ENCODE measurements around the gene ADCY2. TPM values are rescaled to one million over a fixed set of nuclear protein-coding genes. Genes with fewer than 3 reads are reported as not detected.

Gene ADCY2
- total and polyA plus RNA-seq, 9 of the 15 experiments (the other 6 are each of a cell fraction or from before 2014, with no cell fraction given) = 0.01 to 0.15 (median 0.03) TPM; not detected in 5

DNA sequence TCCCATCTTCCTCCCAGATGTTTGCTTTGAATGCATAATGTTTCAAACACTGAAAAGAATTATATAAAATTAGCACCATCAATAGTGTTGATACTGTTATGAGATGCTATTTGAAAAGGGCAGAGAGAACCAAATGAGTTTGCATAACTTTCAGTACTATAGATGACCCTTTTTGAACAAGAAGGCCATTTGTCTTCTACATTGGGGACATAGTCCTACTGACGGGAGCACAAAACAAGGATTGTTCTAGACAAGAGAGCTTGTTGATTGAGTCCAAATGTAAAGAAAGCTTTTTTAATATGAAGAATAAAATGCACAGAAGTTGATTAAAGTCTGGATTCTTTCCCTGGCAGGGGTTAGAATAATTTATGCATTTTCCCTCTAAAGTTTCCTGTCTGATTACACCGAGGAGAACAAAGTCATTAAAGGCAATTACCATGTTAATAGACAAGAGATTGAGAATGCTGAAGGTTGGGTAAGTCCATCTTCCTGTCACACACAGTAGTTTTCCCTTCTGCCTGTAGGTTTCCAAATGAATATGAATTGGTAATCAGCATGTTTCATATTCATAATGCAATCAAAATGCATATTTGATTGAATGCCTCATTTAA is 32.8 kb upstream of the ADCY2 start:
- Histone ChIP-seq H3K4me2 (ENCODE audit: insufficient read depth, low read length) (no peak overlapping the region), H3K4me3 (no peak overlapping the region), H4K20me1 (replicated peaks; ENCODE audit: control insufficient read depth, insufficient read depth, low read length) (no peaks in the 10 kb centered on the region), H3K27me3 (ENCODE audit: control insufficient read depth in 2 of 2, insufficient read depth in 2 of 2, low read length in 2 of 2) (no peaks in the 10 kb centered on the region; a peak in 1 of 5 replicates), H3K36me3 (ENCODE audit: control insufficient read depth, insufficient read depth, low read length) (no peaks in the 10 kb centered on the region), H3K9me1 (ENCODE audit: control insufficient read depth, insufficient read depth, low read length) (no peaks in the 10 kb centered on the region), H3K9me3 (replicated peaks; ENCODE audit: control insufficient read depth, insufficient read depth, low read depth, low read length) (no peaks in the 10 kb centered on the region), H2AFZ (ENCODE audit: low read depth, low read length) (no peak overlapping the region), H3K79me2 (ENCODE audit: control insufficient read depth, insufficient read depth, low read length) (no peaks in the 10 kb centered on the region), H3K27ac (ENCODE audit: extremely low read depth, low read depth, low read length) (no peak overlapping the region), H3K4me1 (replicated peaks in 1 of 2; ENCODE audit: control insufficient read depth in 2 of 2, insufficient read depth in 2 of 2, low read length in 2 of 2) (no peaks in the 10 kb centered on the region), H3K9ac (ENCODE audit: insufficient read depth in 1 of 2, low read depth in 2 of 2, low read length in 2 of 2) (no peak overlapping the region)
- in situ Hi-C loops (cut with MboI) = no loop called here
- BruUV-seq (replicated peaks) = no TSS peak
- DNase-seq (ENCODE audit: extremely low read depth in 1 of 4, low spot score in 3 of 4) (no peak), FAIRE-seq (no peak), ATAC-seq (no peak)
- intact Hi-C loops (cut with micrococcal nuclease) = no loop called here
- ChIA-PET POLR2A (no interaction called here), CTCF (ENCODE audit: low intra/inter-chr PET ratio) (no interaction called here)
- TF ChIP-seq, protein P1, sequence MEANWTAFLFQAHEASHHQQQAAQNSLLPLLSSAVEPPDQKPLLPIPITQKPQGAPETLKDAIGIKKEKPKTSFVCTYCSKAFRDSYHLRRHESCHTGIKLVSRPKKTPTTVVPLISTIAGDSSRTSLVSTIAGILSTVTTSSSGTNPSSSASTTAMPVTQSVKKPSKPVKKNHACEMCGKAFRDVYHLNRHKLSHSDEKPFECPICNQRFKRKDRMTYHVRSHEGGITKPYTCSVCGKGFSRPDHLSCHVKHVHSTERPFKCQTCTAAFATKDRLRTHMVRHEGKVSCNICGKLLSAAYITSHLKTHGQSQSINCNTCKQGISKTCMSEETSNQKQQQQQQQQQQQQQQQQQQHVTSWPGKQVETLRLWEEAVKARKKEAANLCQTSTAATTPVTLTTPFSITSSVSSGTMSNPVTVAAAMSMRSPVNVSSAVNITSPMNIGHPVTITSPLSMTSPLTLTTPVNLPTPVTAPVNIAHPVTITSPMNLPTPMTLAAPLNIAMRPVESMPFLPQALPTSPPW (CRISPR knock-in tag; IDR thresholded peaks at IDR 0.05) = no peak
- TF ChIP-seq, protein P2, sequence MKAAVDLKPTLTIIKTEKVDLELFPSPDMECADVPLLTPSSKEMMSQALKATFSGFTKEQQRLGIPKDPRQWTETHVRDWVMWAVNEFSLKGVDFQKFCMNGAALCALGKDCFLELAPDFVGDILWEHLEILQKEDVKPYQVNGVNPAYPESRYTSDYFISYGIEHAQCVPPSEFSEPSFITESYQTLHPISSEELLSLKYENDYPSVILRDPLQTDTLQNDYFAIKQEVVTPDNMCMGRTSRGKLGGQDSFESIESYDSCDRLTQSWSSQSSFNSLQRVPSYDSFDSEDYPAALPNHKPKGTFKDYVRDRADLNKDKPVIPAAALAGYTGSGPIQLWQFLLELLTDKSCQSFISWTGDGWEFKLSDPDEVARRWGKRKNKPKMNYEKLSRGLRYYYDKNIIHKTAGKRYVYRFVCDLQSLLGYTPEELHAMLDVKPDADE (conservative IDR thresholded peaks at IDR 0.05; ENCODE audit: control insufficient read depth, low read depth, low read length) = no peak
- TF ChIP-seq MTF1 (CRISPR knock-in tag; IDR thresholded peaks at IDR 0.05; ENCODE audit: borderline replicate concordance) = no peak
- no peak for TF ChIP-seq KLF10 (CRISPR knock-in tag; IDR thresholded peaks at IDR 0.05)
- TF ChIP-seq, protein P3, sequence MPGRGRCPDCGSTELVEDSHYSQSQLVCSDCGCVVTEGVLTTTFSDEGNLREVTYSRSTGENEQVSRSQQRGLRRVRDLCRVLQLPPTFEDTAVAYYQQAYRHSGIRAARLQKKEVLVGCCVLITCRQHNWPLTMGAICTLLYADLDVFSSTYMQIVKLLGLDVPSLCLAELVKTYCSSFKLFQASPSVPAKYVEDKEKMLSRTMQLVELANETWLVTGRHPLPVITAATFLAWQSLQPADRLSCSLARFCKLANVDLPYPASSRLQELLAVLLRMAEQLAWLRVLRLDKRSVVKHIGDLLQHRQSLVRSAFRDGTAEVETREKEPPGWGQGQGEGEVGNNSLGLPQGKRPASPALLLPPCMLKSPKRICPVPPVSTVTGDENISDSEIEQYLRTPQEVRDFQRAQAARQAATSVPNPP (IDR thresholded peaks at IDR 0.05; ENCODE audit: borderline replicate concordance, insufficient read depth, insufficient read length) = no peak
- TF ChIP-seq TEAD2 (tag; IDR thresholded peaks at IDR 0.05) = no peak
- TF ChIP-seq KLF16 (IDR thresholded peaks at IDR 0.05) = no peak
- no peak for TF ChIP-seq GATA2 (CRISPR knock-in tag; IDR thresholded peaks at IDR 0.05)
- TF ChIP-seq, protein P4, sequence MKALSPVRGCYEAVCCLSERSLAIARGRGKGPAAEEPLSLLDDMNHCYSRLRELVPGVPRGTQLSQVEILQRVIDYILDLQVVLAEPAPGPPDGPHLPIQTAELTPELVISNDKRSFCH (CRISPR knock-in tag; IDR thresholded peaks at IDR 0.05) = no peak
- TF ChIP-seq, protein P4 (tag; IDR thresholded peaks at IDR 0.05) = no peak
- 0% methylated on average over 2 of the region's 2 CpGs for WGBS (ENCODE audit: insufficient coverage, low coverage, missing lambda C conversion rate)

All from K562 (cell line).